Effector memory CD8-positive, alpha-beta T cell (primary cell): Measurements from ENCODE around the gene LEMD2.

Source experiments
- ATAC-seq: fragments of 150-1000 bp; cut with Tn5 transposase; replicated peaks from 2 replicates; pipeline ENCODE4 v1.10.0; 2021; ENCODE audit warnings: mild to moderate bottlenecking, moderate library complexity
- DNase-seq, 3 experiments: peaks; one replicate each; pipeline ENCODE4 v3.0.0; 2021
- H3K27ac Mint-ChIP-seq, 2 donors: one replicate each; pipeline ENCODE4 v1.8.0; 2022; ENCODE audit warnings: mild to moderate bottlenecking in 2 of 2, mixed read lengths in 2 of 2, moderate library complexity in 2 of 2
- H3K27me3 Mint-ChIP-seq, 2 donors: one replicate each; pipeline ENCODE4 v1.8.0; 2022; ENCODE audit warnings: mixed read lengths in 2 of 2
- H3K36me3 Mint-ChIP-seq: one replicate; pipeline ENCODE4 v1.8.0; 2022; ENCODE audit warnings: mild to moderate bottlenecking, moderate library complexity, mixed read lengths; ENCODE audit not compliant: insufficient read depth
- H3K4me1 Mint-ChIP-seq, 2 donors: one replicate each; pipeline ENCODE4 v1.8.0; 2022; ENCODE audit warnings: low read depth in 2 of 2, mixed read lengths in 2 of 2
- H3K4me3 Mint-ChIP-seq, 2 donors: one replicate each; pipeline ENCODE4 v1.8.0; 2022; ENCODE audit warnings: mild to moderate bottlenecking in 2 of 2, mixed read lengths in 2 of 2, moderate library complexity in 2 of 2
- H3K9me3 Mint-ChIP-seq, 2 donors: one replicate each; pipeline ENCODE4 v1.8.0; 2022; ENCODE audit warnings: mixed read lengths in 2 of 2

Gene LEMD2

DNA sequence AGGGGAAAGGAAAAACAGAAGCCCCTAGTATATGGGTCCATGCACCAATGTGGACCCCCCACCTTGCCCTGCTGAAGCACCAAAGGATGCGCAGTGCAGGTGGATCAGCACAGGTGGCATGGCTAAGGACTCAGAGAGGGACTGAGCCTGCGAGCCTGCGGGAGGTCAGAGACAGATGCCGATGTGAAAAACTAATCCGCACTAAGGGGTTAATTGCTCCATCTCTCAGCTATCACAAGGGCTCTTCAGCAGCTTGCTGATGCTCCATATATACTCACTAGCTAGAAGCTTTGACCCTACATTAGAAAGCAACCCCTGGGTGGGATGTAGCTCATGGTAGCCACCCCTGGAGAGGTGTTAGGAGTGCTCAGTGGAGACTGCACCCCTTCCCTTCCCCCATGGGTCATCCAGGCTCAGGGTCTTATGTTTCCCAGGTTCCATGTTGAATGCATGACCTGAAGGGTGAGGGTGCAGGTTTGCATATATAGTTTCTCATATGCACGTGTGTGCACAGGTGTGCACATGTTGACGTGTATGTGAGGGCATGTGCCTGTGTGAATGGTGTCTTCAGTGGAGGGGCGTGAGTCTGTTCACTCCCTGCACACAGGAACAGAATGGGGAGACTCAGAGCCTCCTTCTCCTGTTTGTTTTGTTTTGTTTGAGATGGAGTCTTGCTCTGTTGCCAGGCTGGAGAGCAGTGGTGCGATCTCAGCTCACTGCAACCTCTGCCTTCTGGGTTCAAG is 28.9 kb downstream of the LEMD2 start:
- H3K36me3 Mint-ChIP-seq = peaks cover 2% of the 10 kb centered on the region
- H3K4me3 Mint-ChIP-seq = no peak overlapping the region
- ATAC-seq = no peak
- no peaks in the 10 kb centered on the region for H3K4me1 Mint-ChIP-seq
- H3K27me3 Mint-ChIP-seq = peaks cover 12 to 50% of the 10 kb centered on the region in 2 donors
- DNase-seq = no peak
- no peaks in the 10 kb centered on the region for H3K9me3 Mint-ChIP-seq
- peak overlapping the region in 1 of 2 donors; percentile 15 for H3K27ac Mint-ChIP-seq

DNA sequence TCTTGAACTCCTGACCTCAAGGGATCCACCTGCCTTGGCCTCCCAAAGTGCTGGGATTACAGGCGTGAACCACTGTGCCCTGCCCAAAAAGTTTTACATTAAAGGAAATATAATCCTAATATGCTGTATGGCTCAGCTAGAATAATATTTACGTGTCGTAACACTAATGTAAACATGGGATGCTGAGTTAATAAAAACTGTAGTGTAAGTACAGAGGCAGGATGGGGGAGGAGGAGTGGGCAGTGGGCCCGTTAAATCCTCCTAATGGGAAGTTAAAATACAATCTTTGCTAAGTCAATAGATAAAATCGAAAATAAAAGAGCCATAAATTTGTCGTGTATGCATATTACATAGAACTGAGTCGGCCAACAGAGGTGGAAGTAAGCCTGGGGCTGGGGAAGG is 30.1 kb downstream of the LEMD2 start:
- H3K27ac Mint-ChIP-seq = no peak overlapping the region
- H3K4me1 Mint-ChIP-seq = no peaks in the 10 kb centered on the region
- H3K4me3 Mint-ChIP-seq = no peak overlapping the region
- no peaks in the 10 kb centered on the region for H3K9me3 Mint-ChIP-seq
- ATAC-seq (no peak), DNase-seq (no peak)
- H3K36me3 Mint-ChIP-seq = peaks cover 2% of the 10 kb centered on the region
- H3K27me3 Mint-ChIP-seq = peaks cover 12 to 44% of the 10 kb centered on the region in 2 donors

DNA sequence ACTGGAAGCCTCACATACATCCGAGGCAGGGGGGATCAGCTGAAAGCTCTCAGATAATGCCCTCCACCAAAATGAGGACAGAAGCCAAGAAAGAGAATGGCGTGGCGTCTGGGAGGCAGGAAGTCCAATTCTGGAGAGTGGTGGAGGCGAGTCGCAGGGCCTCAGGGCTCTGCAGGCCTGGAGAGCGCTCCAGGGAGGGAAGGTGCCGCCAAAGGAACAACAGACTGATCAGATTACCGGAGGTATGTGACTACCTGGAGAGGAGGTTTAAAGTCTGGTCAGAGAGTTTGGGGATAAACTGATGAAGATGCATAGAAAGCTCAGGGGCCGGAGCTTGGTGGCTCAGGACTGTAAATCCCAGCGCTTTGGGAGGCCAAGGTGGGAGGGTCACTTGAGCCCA is 31.0 kb downstream of the LEMD2 start:
- no peak overlapping the region for H3K4me3 Mint-ChIP-seq
- H3K4me1 Mint-ChIP-seq = no peaks in the 10 kb centered on the region
- H3K27me3 Mint-ChIP-seq = peaks cover 12 to 38% of the 10 kb centered on the region in 2 donors
- DNase-seq = no peak
- no peak overlapping the region for H3K27ac Mint-ChIP-seq
- ATAC-seq = no peak
- H3K9me3 Mint-ChIP-seq = no peaks in the 10 kb centered on the region
- peaks cover 2% of the 10 kb centered on the region for H3K36me3 Mint-ChIP-seq

DNA sequence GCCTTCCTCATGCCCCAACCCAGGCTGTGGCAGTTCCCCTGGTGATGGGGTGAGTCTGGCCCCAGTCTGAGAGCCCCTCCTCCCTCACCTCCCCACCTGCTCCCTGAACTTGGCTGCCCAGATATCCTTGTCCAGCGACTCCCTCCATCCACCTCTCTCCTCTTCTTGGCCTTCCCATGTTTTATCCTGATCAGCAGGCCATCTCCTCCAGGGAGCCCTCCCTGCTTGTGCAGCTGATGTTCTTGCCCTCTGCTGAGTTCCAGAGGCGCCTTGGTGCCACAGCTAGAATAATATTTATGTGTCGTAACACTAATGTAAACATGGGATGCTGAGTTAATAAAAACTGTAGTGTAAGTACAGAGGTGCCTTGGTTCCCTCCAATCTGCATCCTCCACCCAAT is 31.8 kb downstream of the LEMD2 start:
- no peak for DNase-seq
- Mint-ChIP-seq H3K36me3 (peaks cover 2% of the 10 kb centered on the region), H3K27ac (no peak overlapping the region), H3K27me3 (peaks cover 12 to 32% of the 10 kb centered on the region in 2 donors), H3K4me1 (no peaks in the 10 kb centered on the region), H3K4me3 (no peak overlapping the region), H3K9me3 (no peaks in the 10 kb centered on the region)
- ATAC-seq = no peak

DNA sequence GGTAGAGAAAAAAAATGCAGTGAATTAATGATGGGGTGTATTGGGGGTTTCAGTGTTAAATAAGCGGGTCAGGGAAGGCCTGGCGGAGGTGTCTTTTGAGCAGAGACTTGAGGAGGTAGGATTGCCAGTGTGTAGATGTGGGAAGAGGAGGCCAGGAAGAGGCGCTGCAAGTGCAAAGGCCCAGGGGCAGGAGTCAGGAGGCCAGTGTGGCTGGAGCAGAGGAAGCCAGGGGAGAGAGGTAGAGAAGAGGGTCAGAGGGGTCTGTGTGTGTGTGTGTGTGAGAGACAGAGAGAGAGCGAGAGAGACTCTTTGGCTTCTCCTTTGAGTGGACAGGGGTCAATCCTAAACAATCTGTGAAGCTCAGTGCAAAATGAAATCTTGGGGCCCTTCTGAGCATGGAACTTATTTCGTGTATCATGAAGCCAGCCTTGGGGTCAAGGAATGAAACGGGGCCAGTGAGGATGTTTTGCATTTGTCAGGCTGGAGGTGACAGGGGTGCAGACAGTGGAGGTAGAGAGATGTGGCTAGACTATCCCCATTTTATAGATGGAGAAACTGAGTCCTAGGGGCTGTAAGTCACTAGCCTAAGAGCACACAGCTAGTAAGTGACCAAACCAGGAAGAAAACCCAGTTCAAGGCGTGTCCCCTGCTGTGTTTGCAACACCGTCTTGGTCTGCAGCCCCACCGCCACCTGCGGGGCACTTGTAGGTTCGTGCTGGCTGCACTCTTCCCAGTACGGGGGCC is 32.5 kb downstream of the LEMD2 start:
- peaks cover 2% of the 10 kb centered on the region for H3K36me3 Mint-ChIP-seq
- H3K4me1 Mint-ChIP-seq = no peaks in the 10 kb centered on the region
- H3K27ac Mint-ChIP-seq = no peak overlapping the region

DNA sequence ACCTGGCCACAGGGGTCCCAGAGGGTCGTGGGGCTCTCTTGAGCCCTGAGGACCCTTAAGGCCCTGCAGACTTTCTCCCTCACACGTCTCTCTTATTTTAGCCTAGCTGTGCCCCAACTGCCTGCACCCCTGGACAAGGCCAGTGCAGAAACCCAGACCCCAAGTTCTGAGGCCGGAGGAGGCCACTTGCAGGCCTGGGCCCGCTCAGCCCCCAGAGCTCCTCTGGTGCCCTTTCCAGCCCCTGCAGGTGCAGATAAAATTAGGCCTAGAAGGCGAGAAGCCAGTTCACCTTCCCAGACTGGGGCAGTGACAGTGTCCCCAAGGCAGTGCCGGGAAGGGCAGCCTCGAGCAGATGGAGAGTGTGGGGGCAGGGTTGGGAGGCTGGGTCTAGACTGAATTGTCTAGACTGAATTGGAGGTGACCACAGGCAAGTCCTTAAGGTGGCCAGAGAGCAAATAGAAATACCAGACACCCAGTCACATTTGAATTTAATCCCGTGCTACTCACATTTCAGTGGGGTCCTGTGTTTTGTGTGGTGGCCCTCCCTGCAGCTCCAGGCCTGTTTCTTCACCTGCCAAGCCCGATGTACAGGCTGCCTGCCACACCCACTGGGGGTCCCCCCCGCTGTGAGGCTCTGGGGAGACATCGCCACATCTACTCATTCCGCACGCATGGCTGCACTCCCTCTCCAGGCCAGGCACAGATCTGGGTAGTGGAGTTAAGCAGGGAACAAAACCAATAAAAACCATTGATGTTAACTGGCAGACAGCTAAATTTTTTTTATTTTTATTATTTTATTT is 33.7 kb downstream of the LEMD2 start:
- no peak for DNase-seq

More for the DNA sequence above, 32.5 kb downstream of the LEMD2 start:
- no peaks in the 10 kb centered on the region for H3K9me3 Mint-ChIP-seq
- H3K4me3 Mint-ChIP-seq = no peak overlapping the region
- DNase-seq = no peak
- peaks cover 12 to 29% of the 10 kb centered on the region in 2 donors for H3K27me3 Mint-ChIP-seq
- ATAC-seq = no peak

DNA sequence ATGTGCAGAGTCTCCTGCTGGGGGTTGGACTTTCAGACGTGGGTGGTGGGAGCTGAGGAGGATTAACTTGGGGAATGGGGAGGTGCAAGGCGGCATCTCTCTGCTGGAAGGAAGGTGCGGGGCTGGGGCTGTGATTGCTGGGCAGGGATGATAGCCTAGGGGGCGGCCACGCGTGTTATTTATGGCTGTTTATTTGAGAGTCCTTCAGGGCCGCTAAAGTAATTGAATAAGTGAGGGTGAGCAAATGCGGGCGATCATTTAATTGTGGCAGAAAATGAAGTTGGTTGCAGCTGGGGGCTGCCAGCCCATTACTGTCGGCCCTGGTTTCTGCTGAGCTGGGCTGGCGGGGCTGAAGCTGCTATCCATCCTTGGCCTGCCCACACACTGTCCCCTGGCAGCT is 34.7 kb downstream of the LEMD2 start:
- Mint-ChIP-seq H3K4me3 (no peak overlapping the region), H3K27me3 (peaks cover 17 to 51% of the 10 kb centered on the region in 2 donors), H3K9me3 (no peaks in the 10 kb centered on the region), H3K4me1 (no peaks in the 10 kb centered on the region), H3K27ac (no peak overlapping the region), H3K36me3 (peaks cover 2% of the 10 kb centered on the region)
- ATAC-seq (no peak), DNase-seq (no peak)

More for the DNA sequence above, 33.7 kb downstream of the LEMD2 start:
- no peaks in the 10 kb centered on the region for H3K9me3 Mint-ChIP-seq
- no peak for ATAC-seq
- H3K27me3 Mint-ChIP-seq = peaks cover 17 to 40% of the 10 kb centered on the region in 2 donors
- no peaks in the 10 kb centered on the region for H3K4me1 Mint-ChIP-seq
- no peak overlapping the region for H3K4me3 Mint-ChIP-seq
- peaks cover 2% of the 10 kb centered on the region for H3K36me3 Mint-ChIP-seq
- H3K27ac Mint-ChIP-seq = no peak overlapping the region

DNA sequence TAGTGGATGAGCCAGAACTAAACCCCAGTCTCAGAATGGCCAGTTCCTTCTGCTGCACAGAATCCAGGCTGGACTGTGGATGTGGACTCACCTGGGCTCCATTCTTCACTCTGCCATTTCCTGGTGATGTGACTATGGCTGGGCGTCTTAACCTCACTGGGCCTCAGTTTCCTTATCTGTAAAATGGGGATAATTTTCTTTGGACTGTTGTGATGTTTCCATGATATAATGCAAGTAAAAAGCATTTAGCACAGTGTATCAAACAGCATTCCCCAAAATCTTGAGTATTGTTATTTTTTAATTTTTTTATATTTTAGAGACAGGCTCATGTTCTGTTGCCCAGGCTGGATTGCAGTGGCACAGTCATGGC is 36.3 kb downstream of the LEMD2 start:
- Mint-ChIP-seq H3K4me1 (no peaks in the 10 kb centered on the region), H3K27me3 (peaks cover 18 to 61% of the 10 kb centered on the region in 2 donors), H3K9me3 (no peaks in the 10 kb centered on the region), H3K27ac (no peak overlapping the region), H3K36me3 (no peaks in the 10 kb centered on the region), H3K4me3 (no peak overlapping the region)
- ATAC-seq = no peak
- DNase-seq = no peak

- Mint-ChIP-seq H3K4me1 (no peaks in the 10 kb centered on the region), H3K27me3 (peaks cover 18 to 61% of the 10 kb centered on the region in 2 donors), H3K27ac (no peak overlapping the region), H3K9me3 (no peaks in the 10 kb centered on the region), H3K4me3 (no peak overlapping the region), H3K36me3 (no peaks in the 10 kb centered on the region)
- no peak for ATAC-seq
- no peak for DNase-seq
Observed at GRCh38 chr6:33751771-33752645, 36.9 kb downstream of the LEMD2 start.

GRCh38 chr6:33750244-33750991 is 38.5 kb downstream of the LEMD2 start:
- Mint-ChIP-seq H3K27me3 (peaks cover 17 to 57% of the 10 kb centered on the region in 2 donors), H3K36me3 (no peaks in the 10 kb centered on the region), H3K4me1 (no peaks in the 10 kb centered on the region), H3K9me3 (no peaks in the 10 kb centered on the region), H3K4me3 (no peak overlapping the region), H3K27ac (no peak overlapping the region)
- DNase-seq = no peak
- ATAC-seq = no peak

DNA sequence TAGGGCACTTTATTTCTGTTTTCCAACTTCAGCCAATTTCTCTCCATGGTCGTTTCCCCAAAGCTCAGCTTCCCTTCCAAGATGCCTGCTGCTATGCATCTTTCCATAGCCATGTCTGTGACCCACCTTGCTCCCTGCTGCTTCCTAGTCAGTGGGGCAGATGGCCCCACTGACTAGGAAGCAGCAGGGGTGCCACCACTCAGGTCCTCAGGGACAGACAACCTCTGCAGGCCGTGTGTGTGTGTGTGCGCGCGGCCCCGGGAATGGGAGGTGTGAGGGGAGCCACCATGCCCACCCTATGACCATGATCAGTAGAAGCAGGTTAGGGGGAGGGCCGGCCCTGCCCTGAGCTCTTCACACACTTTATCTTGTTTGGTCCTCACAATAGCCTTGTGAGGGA is 39.5 kb downstream of the LEMD2 start:
- Mint-ChIP-seq H3K9me3 (no peaks in the 10 kb centered on the region), H3K4me1 (peaks cover under 1 to 2% of the 10 kb centered on the region in 2 donors), H3K36me3 (no peaks in the 10 kb centered on the region), H3K4me3 (no peak overlapping the region), H3K27me3 (peaks cover 17 to 59% of the 10 kb centered on the region in 2 donors), H3K27ac (no peak overlapping the region)
- no peak for DNase-seq
- no peak for ATAC-seq

GRCh38 chr6:33748841-33749240 is 40.1 kb downstream of the LEMD2 start:
- no peaks in the 10 kb centered on the region for H3K36me3 Mint-ChIP-seq

More at GRCh38 chr6:33748841-33749240, 40.1 kb downstream of the LEMD2 start:
- Mint-ChIP-seq H3K9me3 (no peaks in the 10 kb centered on the region), H3K4me1 (peaks cover 4% of the 10 kb centered on the region in 2 donors), H3K27me3 (peaks cover 17 to 59% of the 10 kb centered on the region in 2 donors), H3K27ac (no peak overlapping the region), H3K4me3 (no peak overlapping the region)
- no peak for DNase-seq
- no peak for ATAC-seq
